Measurements from ENCODE around the gene GMPR2. TPM values are rescaled to one million over a fixed set of nuclear protein-coding genes. Genes with fewer than 3 reads are reported as not detected.
A peak's percentile ranks its signal among the peaks of the same experiment; 100 is the strongest.

The GMPR2 gene
- total and polyA plus RNA-seq, 2 experiments from 2014 or later: 60.6 to 70.6 TPM

DNA sequence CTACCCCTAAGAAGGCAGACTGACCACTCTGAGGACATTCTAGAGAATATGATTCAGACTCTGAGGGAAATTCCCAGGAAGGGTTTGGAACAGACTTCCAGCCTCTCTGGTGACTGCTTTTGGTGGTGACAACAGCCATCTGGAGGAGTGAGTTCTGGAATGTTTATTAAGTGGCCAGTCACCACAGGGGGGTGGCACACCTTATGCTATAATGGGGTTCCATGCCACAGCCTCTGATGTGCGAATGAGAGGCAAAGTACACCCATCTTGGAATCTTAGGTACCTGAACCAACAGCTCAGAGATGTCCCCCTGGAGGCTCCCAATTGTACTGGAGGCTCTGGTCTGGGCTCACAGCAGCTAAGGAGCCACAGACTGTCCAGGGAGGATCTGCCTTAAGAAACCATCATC lies 19.2 kb downstream of the GMPR2 start:
- H3K27ac ChIP-seq (ENCODE audit: low read depth): no peak overlapping the region
- DNase-seq (ENCODE audit: low spot score): peak; percentile 36
- TF ChIP-seq ZNF462 (CRISPR knock-in tag; IDR thresholded peaks at IDR 0.05) (no peak), JUNB (IDR thresholded peaks at IDR 0.05; ENCODE audit: unreplicated experiment) (no peak), STAT1 (IDR thresholded peaks at IDR 0.05; ENCODE audit: unreplicated experiment) (no peak), EZH2phosphoT487 (IDR thresholded peaks at IDR 0.05; ENCODE audit: unreplicated experiment) (no peak), REST (IDR thresholded peaks at IDR 0.05; ENCODE audit: unreplicated experiment) (no peak), ZNF114 (CRISPR knock-in tag; IDR thresholded peaks at IDR 0.05) (no peak), POLR2AphosphoS5 (IDR thresholded peaks at IDR 0.05; ENCODE audit: low read depth) (no peak), EZH2 (IDR thresholded peaks at IDR 0.05; ENCODE audit: low read depth, unreplicated experiment) (no peak), ZNF331 (CRISPR knock-in tag; IDR thresholded peaks at IDR 0.05; ENCODE audit: low read depth) (no peak), CTCF (conservative IDR thresholded peaks at IDR 0.05; ENCODE audit: low read depth in 2 of 2) (no peak), CREB1 (CRISPR knock-in tag; IDR thresholded peaks at IDR 0.05; ENCODE audit: low read depth) (no peak), NANOG (IDR thresholded peaks at IDR 0.05; ENCODE audit: borderline replicate concordance) (no peak)
- TF ChIP-seq, protein P1, sequence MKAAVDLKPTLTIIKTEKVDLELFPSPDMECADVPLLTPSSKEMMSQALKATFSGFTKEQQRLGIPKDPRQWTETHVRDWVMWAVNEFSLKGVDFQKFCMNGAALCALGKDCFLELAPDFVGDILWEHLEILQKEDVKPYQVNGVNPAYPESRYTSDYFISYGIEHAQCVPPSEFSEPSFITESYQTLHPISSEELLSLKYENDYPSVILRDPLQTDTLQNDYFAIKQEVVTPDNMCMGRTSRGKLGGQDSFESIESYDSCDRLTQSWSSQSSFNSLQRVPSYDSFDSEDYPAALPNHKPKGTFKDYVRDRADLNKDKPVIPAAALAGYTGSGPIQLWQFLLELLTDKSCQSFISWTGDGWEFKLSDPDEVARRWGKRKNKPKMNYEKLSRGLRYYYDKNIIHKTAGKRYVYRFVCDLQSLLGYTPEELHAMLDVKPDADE (IDR thresholded peaks at IDR 0.05): no peak
- no peaks in the 10 kb centered on the region for H3K27me3 ChIP-seq (ENCODE audit: insufficient read depth)
- H3K27ac Mint-ChIP-seq: no peak overlapping the region
- no peaks in the 10 kb centered on the region for H3K36me3 Mint-ChIP-seq (ENCODE audit: low read depth)
- H3K36me3 ChIP-seq (ENCODE audit: insufficient read depth): no peaks in the 10 kb centered on the region
- no peak overlapping the region for H3K4me2 ChIP-seq
- H2AFZ ChIP-seq: no peak overlapping the region
- no peak overlapping the region for H3K4me3 Mint-ChIP-seq
- peaks cover 8% of the 10 kb centered on the region for H3K27me3 Mint-ChIP-seq (ENCODE audit: insufficient read depth, low read depth, poor library complexity)
- no peaks in the 10 kb centered on the region for H3K79me2 ChIP-seq (replicated peaks; ENCODE audit: insufficient read depth)
- no peaks in the 10 kb centered on the region for H3K4me1 Mint-ChIP-seq
- H3F3A ChIP-seq (replicated peaks; ENCODE audit: low read depth): no peaks in the 10 kb centered on the region
- H3K4me3 ChIP-seq: no peak overlapping the region
- H4K20me1 ChIP-seq (replicated peaks; ENCODE audit: insufficient read depth): no peaks in the 10 kb centered on the region
- no peaks in the 10 kb centered on the region for H3K9me3 Mint-ChIP-seq
- H3K4me1 ChIP-seq (ENCODE audit: insufficient read depth): no peaks in the 10 kb centered on the region
- H3K9me2 ChIP-seq (ENCODE audit: insufficient read depth): no peaks in the 10 kb centered on the region
- peak; percentile 63 for ATAC-seq
